ENCODE data around the gene SUZ12.
"Not testable (repeated sequence)": the region's sequence is repeated elsewhere in the genome, so short reads cannot be mapped to it uniquely, and the experiment has no call there.

Gene SUZ12

GRCh38 chr17:31936615-31937609, at the start of gene SUZ12:
Gene SUZ12, plus strand, starts transcription at chr17:31937007. Its CDS starts 240 bp downstream, at chr17:31937247.
- DNase-seq (ENCODE audit: low spot score), result peak; percentile 93

DNA sequence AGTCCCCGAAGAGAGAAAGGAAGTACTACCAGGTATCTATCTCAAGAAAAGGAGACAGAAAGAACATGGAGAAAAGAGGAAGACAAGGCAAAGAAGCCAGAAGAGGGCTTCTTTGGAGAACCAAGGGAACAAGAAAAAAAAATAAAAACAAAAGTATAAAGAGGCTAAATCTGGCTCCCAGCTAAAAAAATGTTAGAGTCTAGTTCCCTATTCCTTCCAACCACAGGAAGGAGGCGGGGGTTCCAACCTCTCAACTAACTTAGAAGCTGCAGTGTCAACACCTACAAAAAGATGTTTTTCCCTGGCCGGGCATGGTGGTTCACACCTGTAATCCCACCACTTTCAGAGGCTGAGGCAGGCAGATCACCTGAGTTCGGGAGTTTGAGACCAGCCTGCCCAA, 48.7 kb upstream of the SUZ12 start:
- DNase-seq (ENCODE audit: low spot score), result no peak

DNA sequence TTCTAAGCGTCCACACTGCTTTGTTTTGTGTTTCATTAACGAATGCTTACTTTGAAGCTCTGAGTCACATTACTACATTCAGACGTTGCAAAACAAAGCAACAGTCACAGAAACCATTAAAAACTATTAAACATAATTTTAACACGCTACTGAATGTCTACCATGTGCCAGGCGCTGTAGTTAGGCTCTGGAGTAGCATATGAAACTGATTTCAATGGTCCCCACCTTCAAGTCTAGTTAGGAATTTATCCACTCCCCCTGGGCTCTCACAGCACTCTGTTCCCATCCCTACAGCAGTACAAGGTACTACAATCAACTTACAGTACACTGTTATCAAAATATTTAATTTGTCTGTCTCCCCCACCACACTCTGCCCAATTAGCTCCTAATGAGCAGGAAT, 35.9 kb upstream of the SUZ12 start:
- DNase-seq (ENCODE audit: low spot score), result no peak

DNA sequence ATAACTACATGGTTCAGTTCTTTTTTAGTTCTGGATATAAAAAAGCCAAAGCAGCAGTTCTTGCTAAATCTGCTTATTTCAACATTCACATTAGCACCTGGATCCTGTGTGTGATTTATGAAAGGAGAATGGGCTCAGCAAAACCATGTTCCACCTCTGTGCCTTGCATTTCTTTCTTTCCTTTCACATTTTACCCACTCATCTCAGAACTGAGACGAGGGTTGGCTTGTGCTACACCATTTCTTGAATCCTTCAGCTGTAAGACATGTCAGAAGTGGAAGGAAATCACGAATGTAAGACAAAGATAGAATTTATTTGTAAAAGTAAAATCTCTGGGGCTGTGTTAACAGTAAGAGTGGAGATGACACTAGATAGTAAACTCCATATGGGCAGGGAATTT, 34.1 kb upstream of the SUZ12 start:
- DNase-seq (ENCODE audit: low spot score), result no peak

DNA sequence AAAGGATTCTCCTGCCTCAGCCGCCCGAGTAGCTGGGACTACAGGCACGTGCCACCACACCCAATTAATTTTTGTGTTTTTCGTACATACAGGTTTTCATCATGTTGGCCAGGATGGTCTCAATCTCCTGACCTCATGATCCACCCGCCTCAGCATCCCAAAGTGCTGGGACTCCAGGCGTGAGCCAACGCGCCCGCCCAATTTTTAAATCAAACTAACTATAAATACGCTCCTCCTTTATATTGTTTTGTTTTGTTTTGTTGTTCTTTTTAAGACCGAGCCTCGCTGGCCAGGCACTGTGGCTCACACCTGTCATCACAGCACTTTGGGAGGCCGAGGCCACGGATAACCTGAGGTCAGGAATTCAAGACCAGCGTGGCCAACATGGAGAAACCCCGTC, 33.4 kb upstream of the SUZ12 start:
- no peak for DNase-seq (ENCODE audit: low spot score)

DNA sequence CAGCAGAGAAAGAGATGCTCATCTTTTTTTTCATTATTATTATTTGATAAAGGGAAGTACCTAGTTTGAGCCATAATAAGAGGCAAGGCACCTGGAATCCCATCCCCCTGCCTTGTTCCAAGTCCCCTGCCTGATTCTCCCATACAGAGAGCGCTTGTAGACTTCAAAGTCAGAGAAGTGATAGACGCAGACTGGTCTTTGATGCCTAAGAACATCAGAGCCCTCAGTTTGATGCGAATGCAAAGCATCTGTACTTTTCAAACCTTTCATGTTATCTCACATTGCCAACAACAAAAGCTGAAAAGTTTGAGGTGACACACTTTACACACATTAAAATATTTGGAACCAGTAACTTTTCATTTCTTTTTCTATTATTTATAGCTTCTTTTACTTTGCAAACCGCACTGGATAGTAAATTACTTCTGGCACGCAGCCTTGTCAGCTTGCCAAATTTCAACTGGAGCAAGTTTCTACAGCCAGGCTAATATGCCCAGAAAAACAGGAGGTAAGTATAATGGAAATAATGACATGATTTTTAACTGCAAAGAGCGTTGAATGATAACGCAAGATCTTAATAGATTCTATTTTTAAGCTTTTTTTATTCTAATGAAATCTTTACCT, 29.4 kb upstream of the SUZ12 start:
- no peak for DNase-seq (ENCODE audit: low spot score)

GRCh38 chr17:31908386-31908785, 28.4 kb upstream of the SUZ12 start:
- no peak for DNase-seq (ENCODE audit: low spot score)

- not testable (repeated sequence) for DNase-seq (ENCODE audit: low spot score)
These were observed 24.1 kb upstream of the SUZ12 start for GRCh38 chr17:31912705-31913104.

GRCh38 chr17:31915456-31916100, 21.2 kb upstream of the SUZ12 start:
- DNase-seq (ENCODE audit: low spot score), result no peak

DNA sequence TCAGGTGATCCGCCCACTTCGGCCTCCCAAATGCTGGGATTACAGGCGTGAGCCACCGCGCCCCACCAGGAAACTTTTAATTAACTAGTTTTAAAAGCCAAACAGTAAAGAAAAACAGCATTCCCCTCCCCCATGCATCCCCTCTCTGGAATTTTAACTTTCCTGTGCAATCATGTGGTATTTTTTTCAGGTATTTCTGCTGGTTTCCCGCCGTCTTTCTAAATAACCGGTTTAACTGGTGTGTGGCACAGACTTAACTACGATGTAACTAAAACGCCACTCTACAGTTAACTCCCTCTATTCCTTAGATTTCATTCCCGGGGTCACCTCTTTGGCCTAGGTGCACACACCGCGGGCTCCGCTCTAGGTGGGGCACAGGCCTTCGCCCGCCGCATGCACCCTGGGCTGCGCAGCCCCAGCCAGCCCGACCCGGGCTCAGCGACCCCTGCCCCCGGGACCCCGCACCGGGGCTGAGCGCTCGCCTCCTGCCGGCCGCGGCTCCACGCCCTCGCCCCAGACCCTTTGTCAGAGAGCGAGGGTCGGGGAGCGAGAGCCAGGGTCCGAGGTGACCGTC, 20.2 kb upstream of the SUZ12 start:
- DNase-seq (ENCODE audit: low spot score), result no peak

- no peak for DNase-seq (ENCODE audit: low spot score)
These were observed 19.7 kb upstream of the SUZ12 start for GRCh38 chr17:31917065-31917529.

DNA sequence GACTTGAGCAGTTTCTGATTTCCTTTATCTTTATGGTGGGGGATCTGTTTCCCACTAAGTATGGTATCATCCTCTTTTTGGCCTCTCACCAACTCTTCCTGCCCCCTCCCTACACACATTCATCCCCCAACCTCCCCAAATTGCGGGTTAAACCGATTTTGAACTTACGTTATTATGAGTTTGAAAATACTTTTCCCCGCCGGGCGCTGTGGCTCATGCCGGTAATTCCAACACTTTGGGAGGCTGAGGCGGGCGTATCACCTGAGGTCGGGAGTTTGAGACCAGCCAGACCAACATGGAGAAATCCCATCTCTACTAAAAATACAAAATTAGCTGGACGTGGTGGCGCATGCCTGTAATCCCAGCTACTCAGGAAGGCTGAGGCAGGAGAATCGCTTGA, 19.1 kb upstream of the SUZ12 start:
- not testable (repeated sequence) for DNase-seq (ENCODE audit: low spot score)

DNA sequence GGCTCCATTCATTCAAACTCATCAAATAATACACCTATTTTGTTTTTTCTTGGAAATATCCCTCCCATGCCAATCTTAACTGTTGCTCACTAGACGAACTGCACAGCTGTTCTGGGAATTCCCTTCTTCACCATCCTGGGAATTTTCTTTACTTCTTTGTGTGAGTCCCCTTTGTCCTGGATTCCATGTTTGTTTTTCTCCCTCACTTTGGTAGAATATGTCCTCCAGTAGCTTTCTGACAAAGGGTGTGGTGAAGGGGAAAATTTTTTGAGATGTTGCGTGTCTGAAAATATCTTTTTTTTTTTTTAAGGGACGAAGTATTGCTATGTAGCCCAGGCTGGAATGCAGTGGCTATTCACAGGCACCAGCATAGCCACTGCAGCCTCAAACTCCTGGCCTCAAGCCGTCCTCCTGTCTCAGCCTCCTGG, 18.1 kb upstream of the SUZ12 start:
- no peak for DNase-seq (ENCODE audit: low spot score)

DNA sequence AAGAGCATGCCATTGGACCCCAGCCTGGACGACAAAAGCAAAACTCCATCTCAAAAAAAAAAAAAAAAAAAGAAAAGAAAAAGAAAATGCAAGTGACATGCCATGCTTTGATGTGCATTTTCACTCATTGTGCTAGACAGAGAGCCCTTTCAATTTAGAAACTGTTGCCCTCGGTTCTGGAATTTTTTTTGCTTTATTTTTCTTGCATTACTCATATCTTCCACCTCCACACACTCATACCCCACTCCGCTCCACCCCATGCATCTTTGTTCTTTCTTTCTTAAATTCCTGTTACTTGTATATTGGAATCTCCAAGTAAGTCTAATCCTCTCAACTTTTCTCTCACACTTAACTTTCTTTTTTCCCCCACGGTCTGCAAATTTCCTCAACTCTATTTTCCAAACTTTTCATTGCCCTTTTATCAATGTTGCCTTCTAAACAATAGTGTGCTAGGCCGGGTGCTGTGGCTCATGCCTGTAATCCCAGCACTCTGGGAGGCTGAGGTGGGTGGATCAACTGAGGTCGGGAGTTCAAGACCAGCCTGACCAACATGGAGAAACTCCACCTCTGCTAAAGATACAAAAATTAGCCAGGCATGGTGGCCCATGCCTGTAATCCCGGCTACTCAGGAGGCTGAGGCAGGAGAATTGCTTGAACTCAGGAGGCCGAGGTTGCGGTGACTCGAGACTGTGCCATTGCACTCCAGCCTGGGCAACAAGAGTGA, 16.8 kb upstream of the SUZ12 start:
- no peak for DNase-seq (ENCODE audit: low spot score)

- DNase-seq (ENCODE audit: low spot score), result no peak
These were observed 10.6 kb upstream of the SUZ12 start for GRCh38 chr17:31926100-31926729.

DNA sequence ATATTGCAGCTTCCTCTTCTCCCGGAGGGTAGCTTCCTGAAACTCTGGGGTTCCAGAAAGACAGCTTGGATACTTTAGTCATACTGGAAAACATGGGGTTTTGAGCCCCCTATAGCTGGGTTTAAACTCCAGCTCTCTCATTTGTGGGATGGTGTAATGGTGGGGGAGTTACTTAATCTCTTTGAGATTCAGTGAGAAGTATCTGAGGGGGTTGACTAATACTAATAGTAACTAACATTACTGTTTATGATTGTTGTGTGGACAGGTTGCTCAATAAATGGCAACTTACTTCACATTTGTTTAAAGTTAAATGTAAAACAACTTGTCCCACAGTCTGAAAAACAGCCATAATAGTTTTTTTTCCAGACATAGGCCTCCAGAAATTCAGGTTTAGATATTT, 5.1 kb upstream of the SUZ12 start:
- no peak for DNase-seq (ENCODE audit: low spot score)

DNA sequence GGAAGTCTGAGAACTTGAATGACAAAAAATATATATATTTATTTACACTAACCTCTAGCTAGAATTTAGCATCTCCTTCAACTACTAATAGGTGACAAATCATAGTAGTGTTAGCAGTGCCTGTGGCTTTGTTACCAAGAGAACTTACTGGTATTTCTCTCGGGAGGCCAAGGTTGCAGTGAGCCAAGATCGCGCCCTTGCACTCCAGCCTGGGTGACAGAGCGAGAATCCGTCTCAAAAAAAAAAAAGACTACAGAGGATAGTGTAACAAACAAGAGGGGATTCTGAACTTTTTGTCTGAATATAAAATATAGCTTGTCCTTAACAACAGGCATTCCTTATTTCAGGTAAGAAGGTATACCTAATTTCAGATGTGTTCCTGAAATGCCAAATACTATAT, 1.3 kb upstream of the SUZ12 start:
- DNase-seq (ENCODE audit: low spot score), result no peak

DNA sequence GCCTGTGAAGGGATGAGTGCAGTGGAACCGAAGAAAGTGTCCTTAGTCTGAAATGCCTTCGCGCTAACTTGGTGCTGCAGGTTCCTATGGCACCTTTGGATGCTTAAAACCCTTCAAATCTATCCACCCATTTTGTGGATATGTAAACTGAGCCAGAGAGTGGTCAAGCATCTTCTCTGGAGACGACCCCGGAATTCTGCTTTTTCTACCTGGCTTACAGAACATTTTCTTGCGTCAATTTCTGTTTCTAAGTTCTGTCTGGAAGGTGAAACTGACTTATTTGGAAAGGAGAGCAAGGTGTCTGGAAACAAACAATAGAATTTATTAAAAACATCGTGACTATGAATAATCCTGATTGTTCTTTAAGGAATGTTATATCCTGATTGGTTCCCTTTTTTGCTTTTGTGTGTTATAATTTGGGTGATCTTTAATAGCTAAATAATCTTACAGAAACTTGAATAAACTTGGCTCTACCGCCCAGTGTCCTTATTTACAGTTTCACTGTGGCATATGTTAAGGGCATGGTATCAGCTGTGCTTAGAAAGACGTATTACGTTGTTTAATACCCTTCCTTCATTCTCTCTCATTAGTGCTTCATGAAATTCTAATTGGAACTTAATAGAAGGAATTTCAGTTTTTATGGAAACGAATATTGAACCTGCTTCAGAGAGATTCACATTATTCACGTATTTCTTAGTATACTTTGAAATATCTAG, 1.3 kb downstream of the SUZ12 start:
- DNase-seq (ENCODE audit: low spot score), result not testable (repeated sequence)

- DNase-seq (ENCODE audit: low spot score), result not testable (repeated sequence)
These were observed 5.1 kb downstream of the SUZ12 start for GRCh38 chr17:31941916-31942315.

- DNase-seq (ENCODE audit: low spot score), result not testable (repeated sequence)
These were observed 5.6 kb downstream of the SUZ12 start for GRCh38 chr17:31942396-31942795.
